Stimulated activated CD4-positive, alpha-beta T cell treated with anti-CD3 and anti-CD28 coated beads, Interleukin-1b, Interleukin-23, amount 100 ng/mL, for 4 hours (primary cell): ENCODE results near the gene SMARCD1.
A peak's percentile ranks its signal among the peaks of the same experiment; 100 is the strongest.

Experiments
- DNase-seq, 2 donors: peaks; one replicate each; pipeline ENCODE4 v3.0.0-alpha.2; 2020; ENCODE audit warnings: low read depth in 2 of 2

The SMARCD1 gene

GRCh38 chr12:50084775-50085614, at the start of gene SMARCD1:
SMARCD1 (plus strand) TSS chr12:50085342; CDS start chr12:50085370, 28 bp downstream.
- peak; percentile 75 to 82 for DNase-seq

GRCh38 chr12:50038336-50038735, 46.8 kb upstream of the SMARCD1 start:
- no peak for DNase-seq

- DNase-seq: peak; percentile 82 to 91
Measured at GRCh38 chr12:50039151-50039835, 45.8 kb upstream of the SMARCD1 start.

- DNase-seq: no peak
Measured at GRCh38 chr12:50040657-50041056, 44.5 kb upstream of the SMARCD1 start.

GRCh38 chr12:50041062-50041860, 43.9 kb upstream of the SMARCD1 start:
- no peak for DNase-seq

GRCh38 chr12:50041962-50042361, 43.2 kb upstream of the SMARCD1 start:
- no peak for DNase-seq

GRCh38 chr12:50042693-50043092, 42.4 kb upstream of the SMARCD1 start:
- no peak for DNase-seq

- DNase-seq: no peak
Measured at GRCh38 chr12:50043308-50043707, 41.8 kb upstream of the SMARCD1 start.

GRCh38 chr12:50043854-50044253, 41.3 kb upstream of the SMARCD1 start:
- no peak for DNase-seq

GRCh38 chr12:50047693-50048250, 37.4 kb upstream of the SMARCD1 start:
- DNase-seq: no peak

GRCh38 chr12:50049254-50050118, 35.7 kb upstream of the SMARCD1 start:
- no peak for DNase-seq

- no peak for DNase-seq
Measured at GRCh38 chr12:50050119-50050385, 35.1 kb upstream of the SMARCD1 start.

GRCh38 chr12:50050410-50051098, 34.6 kb upstream of the SMARCD1 start:
- DNase-seq: no peak

GRCh38 chr12:50051101-50051806, 33.9 kb upstream of the SMARCD1 start:
- DNase-seq: no peak

- no peak for DNase-seq
Measured at GRCh38 chr12:50052544-50052943, 32.6 kb upstream of the SMARCD1 start.

- DNase-seq: no peak
Measured at GRCh38 chr12:50052964-50053363, 32.2 kb upstream of the SMARCD1 start.

GRCh38 chr12:50053583-50053982, 31.6 kb upstream of the SMARCD1 start:
- no peak for DNase-seq

- peak; percentile 45 to 53 for DNase-seq
Measured at GRCh38 chr12:50055831-50056638, 29.1 kb upstream of the SMARCD1 start.

GRCh38 chr12:50056639-50056976, 28.5 kb upstream of the SMARCD1 start:
- DNase-seq: no peak
